ENCODE measurements around the gene ANKRD42. TPM values are rescaled to one million over a fixed set of nuclear protein-coding genes. Genes with fewer than 3 reads are reported as not detected.
"Not testable (repeated sequence)": the region's sequence is repeated elsewhere in the genome, so short reads cannot be mapped to it uniquely, and the experiment has no call there.

ANKRD42 gene
- total RNA-seq, 1 experiment from 2014 or later, result 16.6 TPM

- DNase-seq, result no peak
- H3K4me2 ChIP-seq (ENCODE audit: low read depth, low read length, poor library complexity, severe bottlenecking), result no peak overlapping the region
- H2AFZ ChIP-seq (ENCODE audit: low read length), result no peak overlapping the region
- H3K4me3 ChIP-seq (ENCODE audit: low read length), result no peak overlapping the region
- no peak overlapping the region for H3K27ac ChIP-seq (ENCODE audit: low read length)
- no peaks in the 10 kb centered on the region for H3K9me3 ChIP-seq (ENCODE audit: low read length)
- no peaks in the 10 kb centered on the region for H3K9me2 ChIP-seq (replicated peaks; ENCODE audit: insufficient read depth, low read length)
- H3K27me3 ChIP-seq (ENCODE audit: low read length), result no peaks in the 10 kb centered on the region
- no peak overlapping the region for H3K9ac ChIP-seq (ENCODE audit: low read length)
- no peaks in the 10 kb centered on the region for H3K79me2 ChIP-seq (ENCODE audit: low read length)
- H3K4me1 ChIP-seq (ENCODE audit: low read length), result no peaks in the 10 kb centered on the region
- H3K36me3 ChIP-seq (ENCODE audit: insufficient read depth, low read length), result peaks cover 23% of the 10 kb centered on the region
- no peaks in the 10 kb centered on the region for H4K20me1 ChIP-seq (ENCODE audit: insufficient read depth, low read depth, low read length)
Observed at GRCh38 chr11:83256602-83257340, 63.3 kb downstream of the ANKRD42 start.

GRCh38 chr11:83257761-83258168 is 64.3 kb downstream of the ANKRD42 start:
- Histone ChIP-seq H3K4me2 (ENCODE audit: low read depth, low read length, poor library complexity, severe bottlenecking) (no peak overlapping the region), H3K79me2 (ENCODE audit: low read length) (no peaks in the 10 kb centered on the region), H3K27me3 (ENCODE audit: low read length) (no peaks in the 10 kb centered on the region), H2AFZ (ENCODE audit: low read length) (no peak overlapping the region), H4K20me1 (ENCODE audit: insufficient read depth, low read depth, low read length) (no peaks in the 10 kb centered on the region), H3K36me3 (ENCODE audit: insufficient read depth, low read length) (peaks cover 23% of the 10 kb centered on the region), H3K4me1 (ENCODE audit: low read length) (no peaks in the 10 kb centered on the region), H3K4me3 (ENCODE audit: low read length) (no peak overlapping the region), H3K9me3 (ENCODE audit: low read length) (no peaks in the 10 kb centered on the region), H3K27ac (ENCODE audit: low read length) (no peak overlapping the region), H3K9ac (ENCODE audit: low read length) (no peak overlapping the region), H3K9me2 (replicated peaks; ENCODE audit: insufficient read depth, low read length) (no peaks in the 10 kb centered on the region)
- DNase-seq, result no peak

- DNase-seq, result no peak
- Histone ChIP-seq H3K4me2 (ENCODE audit: low read depth, low read length, poor library complexity, severe bottlenecking) (no peak overlapping the region), H3K27me3 (ENCODE audit: low read length) (no peaks in the 10 kb centered on the region), H3K36me3 (ENCODE audit: insufficient read depth, low read length) (peaks cover 31% of the 10 kb centered on the region), H3K27ac (ENCODE audit: low read length) (no peak overlapping the region), H3K9me2 (replicated peaks; ENCODE audit: insufficient read depth, low read length) (no peaks in the 10 kb centered on the region), H3K79me2 (ENCODE audit: low read length) (no peaks in the 10 kb centered on the region), H2AFZ (ENCODE audit: low read length) (no peak overlapping the region), H3K4me3 (ENCODE audit: low read length) (no peak overlapping the region), H4K20me1 (ENCODE audit: insufficient read depth, low read depth, low read length) (no peaks in the 10 kb centered on the region), H3K9ac (ENCODE audit: low read length) (no peak overlapping the region), H3K9me3 (ENCODE audit: low read length) (no peaks in the 10 kb centered on the region), H3K4me1 (ENCODE audit: low read length) (no peaks in the 10 kb centered on the region)
Observed at GRCh38 chr11:83259559-83259958, 66.0 kb downstream of the ANKRD42 start.

- H3K36me3 ChIP-seq (ENCODE audit: insufficient read depth, low read length), result peaks cover 30% of the 10 kb centered on the region
- H3K4me3 ChIP-seq (ENCODE audit: low read length), result no peak overlapping the region
Observed at GRCh38 chr11:83265331-83265730, 71.8 kb downstream of the ANKRD42 start.

GRCh38 chr11:83269080-83269479 is 75.6 kb downstream of the ANKRD42 start:
- H3K27me3 ChIP-seq (ENCODE audit: low read length); H3K27ac ChIP-seq (ENCODE audit: low read length); H3K9me2 ChIP-seq (replicated peaks; ENCODE audit: insufficient read depth, low read length); H3K79me2 ChIP-seq (ENCODE audit: low read length); H3K4me1 ChIP-seq (ENCODE audit: low read length); H3K9me3 ChIP-seq (ENCODE audit: low read length); H2AFZ ChIP-seq (ENCODE audit: low read length); H3K4me2 ChIP-seq (ENCODE audit: low read depth, low read length, poor library complexity, severe bottlenecking); H3K4me3 ChIP-seq (ENCODE audit: low read length); DNase-seq; H3K9ac ChIP-seq (ENCODE audit: low read length); H4K20me1 ChIP-seq (ENCODE audit: insufficient read depth, low read depth, low read length): not testable (repeated sequence)
- H3K36me3 ChIP-seq (ENCODE audit: insufficient read depth, low read length), result peaks cover 35% of the 10 kb centered on the region

More at GRCh38 chr11:83265331-83265730, 71.8 kb downstream of the ANKRD42 start:
- H3K4me1 ChIP-seq (ENCODE audit: low read length), result no peaks in the 10 kb centered on the region
- DNase-seq, result no peak
- no peaks in the 10 kb centered on the region for H3K27me3 ChIP-seq (ENCODE audit: low read length)
- no peak overlapping the region for H3K9ac ChIP-seq (ENCODE audit: low read length)
- no peaks in the 10 kb centered on the region for H3K9me2 ChIP-seq (replicated peaks; ENCODE audit: insufficient read depth, low read length)
- no peak overlapping the region for H2AFZ ChIP-seq (ENCODE audit: low read length)
- no peaks in the 10 kb centered on the region for H3K9me3 ChIP-seq (ENCODE audit: low read length)
- no peak overlapping the region for H3K4me2 ChIP-seq (ENCODE audit: low read depth, low read length, poor library complexity, severe bottlenecking)
- no peaks in the 10 kb centered on the region for H4K20me1 ChIP-seq (ENCODE audit: insufficient read depth, low read depth, low read length)
- 0 out of 2 replicates have a peak, but pooled peaks cover 3% of the 10 kb centered on the region for H3K79me2 ChIP-seq (ENCODE audit: low read length)
- no peak overlapping the region for H3K27ac ChIP-seq (ENCODE audit: low read length)

GRCh38 chr11:83271734-83272133 is 78.2 kb downstream of the ANKRD42 start:
- H3K27me3 ChIP-seq (ENCODE audit: low read length); H3K27ac ChIP-seq (ENCODE audit: low read length); H3K9me3 ChIP-seq (ENCODE audit: low read length); H3K79me2 ChIP-seq (ENCODE audit: low read length); DNase-seq; H4K20me1 ChIP-seq (ENCODE audit: insufficient read depth, low read depth, low read length); H3K4me1 ChIP-seq (ENCODE audit: low read length); H3K4me2 ChIP-seq (ENCODE audit: low read depth, low read length, poor library complexity, severe bottlenecking); H3K9ac ChIP-seq (ENCODE audit: low read length); H3K9me2 ChIP-seq (replicated peaks; ENCODE audit: insufficient read depth, low read length); H2AFZ ChIP-seq (ENCODE audit: low read length); H3K4me3 ChIP-seq (ENCODE audit: low read length): not testable (repeated sequence)
- peaks cover 46% of the 10 kb centered on the region for H3K36me3 ChIP-seq (ENCODE audit: insufficient read depth, low read length)

- Histone ChIP-seq H4K20me1 (ENCODE audit: insufficient read depth, low read depth, low read length) (no peaks in the 10 kb centered on the region), H2AFZ (ENCODE audit: low read length) (no peak overlapping the region), H3K4me1 (ENCODE audit: low read length) (no peaks in the 10 kb centered on the region; the same call in 1 of the 2 replicates), H3K27me3 (ENCODE audit: low read length) (no peaks in the 10 kb centered on the region), H3K9ac (ENCODE audit: low read length) (no peak overlapping the region), H3K9me2 (replicated peaks; ENCODE audit: insufficient read depth, low read length) (no peaks in the 10 kb centered on the region), H3K27ac (ENCODE audit: low read length) (no peak overlapping the region), H3K9me3 (ENCODE audit: low read length) (no peaks in the 10 kb centered on the region), H3K36me3 (ENCODE audit: insufficient read depth, low read length) (peaks cover 46% of the 10 kb centered on the region), H3K4me3 (ENCODE audit: low read length) (no peak overlapping the region), H3K4me2 (ENCODE audit: low read depth, low read length, poor library complexity, severe bottlenecking) (no peak overlapping the region), H3K79me2 (ENCODE audit: low read length) (peaks cover 6% of the 10 kb centered on the region; the same call in 1 of the 2 replicates)
- DNase-seq, result no peak
Observed at GRCh38 chr11:83272627-83273026, 79.1 kb downstream of the ANKRD42 start.

GRCh38 chr11:83275888-83276641 is 82.6 kb downstream of the ANKRD42 start:
- peaks cover 68% of the 10 kb centered on the region for H3K36me3 ChIP-seq (ENCODE audit: insufficient read depth, low read length)
- H3K27me3 ChIP-seq (ENCODE audit: low read length), result no peaks in the 10 kb centered on the region
- H3K4me2 ChIP-seq (ENCODE audit: low read depth, low read length, poor library complexity, severe bottlenecking), result no peak overlapping the region
- H3K4me1 ChIP-seq (ENCODE audit: low read length), result no peaks in the 10 kb centered on the region; the same call in 1 of the 2 replicates
- H4K20me1 ChIP-seq (ENCODE audit: insufficient read depth, low read depth, low read length), result no peaks in the 10 kb centered on the region
- H3K9me3 ChIP-seq (ENCODE audit: low read length), result no peaks in the 10 kb centered on the region
- no peak overlapping the region for H2AFZ ChIP-seq (ENCODE audit: low read length)
- no peak overlapping the region for H3K27ac ChIP-seq (ENCODE audit: low read length)
- H3K79me2 ChIP-seq (ENCODE audit: low read length), result peaks cover 20% of the 10 kb centered on the region
- H3K9ac ChIP-seq (ENCODE audit: low read length), result no peak overlapping the region
- DNase-seq, result no peak
- H3K4me3 ChIP-seq (ENCODE audit: low read length), result no peak overlapping the region
- H3K9me2 ChIP-seq (replicated peaks; ENCODE audit: insufficient read depth, low read length), result no peaks in the 10 kb centered on the region

Data from Karpas-422 (cell line).